CD4-positive, alpha-beta T cell treated with Interleukin-4 for 4 hours (primary cell): Measurements from ENCODE around the gene SLC6A9.

Source experiments
- DNase-seq: peaks from one replicate; pipeline ENCODE4 v3.0.0-alpha.2; 2020

SLC6A9 gene

GRCh38 chr1:44025816-44026215, 5.4 kb downstream of the SLC6A9 start:
- DNase-seq = no peak

- DNase-seq = no peak
Observed at GRCh38 chr1:44024903-44025525, 6.2 kb downstream of the SLC6A9 start.

GRCh38 chr1:44024031-44024902, 7.0 kb downstream of the SLC6A9 start:
- DNase-seq = no peak

- no peak for DNase-seq
Observed at GRCh38 chr1:44021581-44022321, 9.5 kb downstream of the SLC6A9 start.

- DNase-seq = no peak
Observed at GRCh38 chr1:44021156-44021555, 10.1 kb downstream of the SLC6A9 start.

GRCh38 chr1:44020464-44020863, 10.8 kb downstream of the SLC6A9 start:
- no peak for DNase-seq

GRCh38 chr1:44019466-44019948, 11.8 kb downstream of the SLC6A9 start:
- no peak for DNase-seq

- no peak for DNase-seq
Observed at GRCh38 chr1:44016890-44017400, 14.3 kb downstream of the SLC6A9 start.

GRCh38 chr1:44016041-44016889, 15.0 kb downstream of the SLC6A9 start:
- no peak for DNase-seq

GRCh38 chr1:44015206-44015605, 16.1 kb downstream of the SLC6A9 start:
- DNase-seq = no peak

- no peak for DNase-seq
Observed at GRCh38 chr1:44014365-44015104, 16.7 kb downstream of the SLC6A9 start.

- DNase-seq = no peak
Observed at GRCh38 chr1:44013949-44014348, 17.3 kb downstream of the SLC6A9 start.

GRCh38 chr1:44012941-44013609, 18.2 kb downstream of the SLC6A9 start:
- DNase-seq = no peak

- DNase-seq = no peak
Observed at GRCh38 chr1:44012404-44012803, 18.9 kb downstream of the SLC6A9 start.

- no peak for DNase-seq
Observed at GRCh38 chr1:44010935-44011471, 20.3 kb downstream of the SLC6A9 start.

- DNase-seq = no peak
Observed at GRCh38 chr1:44008259-44008658, 23.0 kb downstream of the SLC6A9 start.

GRCh38 chr1:44002606-44003157, 28.6 kb downstream of the SLC6A9 start:
- no peak for DNase-seq

- no peak for DNase-seq
Observed at GRCh38 chr1:44002165-44002564, 29.1 kb downstream of the SLC6A9 start.

- DNase-seq = no peak
Observed at GRCh38 chr1:44000122-44000665, 31.1 kb downstream of the SLC6A9 start.

- DNase-seq = no peak
Observed at GRCh38 chr1:43999455-43999854, 31.8 kb downstream of the SLC6A9 start.
